Measurements from ENCODE around the gene UBE2E2.

DNA sequence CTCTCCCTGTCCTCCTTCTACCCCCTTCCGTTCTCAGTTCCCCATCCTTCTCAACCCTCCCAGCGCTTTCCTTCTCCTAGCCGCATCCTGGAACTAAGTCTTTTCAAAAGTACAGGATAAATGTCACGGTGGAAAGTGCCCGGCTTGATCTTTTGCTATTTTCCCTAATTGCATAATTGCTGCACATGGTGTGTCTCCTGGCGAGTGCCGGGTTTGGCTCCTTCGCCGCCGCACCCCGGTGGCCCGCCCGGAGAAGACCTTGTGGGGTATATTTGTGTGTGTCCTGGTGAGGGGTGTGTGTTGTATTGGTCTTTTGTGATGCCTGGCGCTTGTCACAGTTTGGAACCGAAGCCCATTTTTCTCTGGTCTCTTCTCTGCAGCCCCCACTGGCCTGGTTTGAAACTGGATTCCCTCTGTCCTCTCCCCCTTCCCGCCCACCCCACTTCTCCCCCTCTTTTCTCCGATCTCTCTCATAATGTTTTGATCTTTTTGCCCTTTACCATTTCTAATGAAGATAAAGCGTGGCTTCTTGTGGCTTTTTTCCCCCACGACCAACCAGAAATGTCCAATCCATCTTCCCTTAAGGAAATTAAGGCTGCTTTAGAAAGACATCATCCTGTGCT lies 692 bp downstream of the UBE2E2 start:
- TF ChIP-seq, protein P1, sequence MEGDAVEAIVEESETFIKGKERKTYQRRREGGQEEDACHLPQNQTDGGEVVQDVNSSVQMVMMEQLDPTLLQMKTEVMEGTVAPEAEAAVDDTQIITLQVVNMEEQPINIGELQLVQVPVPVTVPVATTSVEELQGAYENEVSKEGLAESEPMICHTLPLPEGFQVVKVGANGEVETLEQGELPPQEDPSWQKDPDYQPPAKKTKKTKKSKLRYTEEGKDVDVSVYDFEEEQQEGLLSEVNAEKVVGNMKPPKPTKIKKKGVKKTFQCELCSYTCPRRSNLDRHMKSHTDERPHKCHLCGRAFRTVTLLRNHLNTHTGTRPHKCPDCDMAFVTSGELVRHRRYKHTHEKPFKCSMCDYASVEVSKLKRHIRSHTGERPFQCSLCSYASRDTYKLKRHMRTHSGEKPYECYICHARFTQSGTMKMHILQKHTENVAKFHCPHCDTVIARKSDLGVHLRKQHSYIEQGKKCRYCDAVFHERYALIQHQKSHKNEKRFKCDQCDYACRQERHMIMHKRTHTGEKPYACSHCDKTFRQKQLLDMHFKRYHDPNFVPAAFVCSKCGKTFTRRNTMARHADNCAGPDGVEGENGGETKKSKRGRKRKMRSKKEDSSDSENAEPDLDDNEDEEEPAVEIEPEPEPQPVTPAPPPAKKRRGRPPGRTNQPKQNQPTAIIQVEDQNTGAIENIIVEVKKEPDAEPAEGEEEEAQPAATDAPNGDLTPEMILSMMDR (IDR thresholded peaks at IDR 0.05; ENCODE audit: low read length): no peak
- TF ChIP-seq EZH2 (IDR thresholded peaks at IDR 0.05; ENCODE audit: borderline replicate concordance, low read length): no peak
